HCT116 (cell line): Measurements from ENCODE around the gene GNA15. TPM values are rescaled to one million over a fixed set of nuclear protein-coding genes. Genes with fewer than 3 reads are reported as not detected.

Experiments
- ATAC-seq: fragments of 200-7000 bp; cut with Tn5 transposase; 2 replicates; pipeline ENCODE4 v1.9.1; 2020; ENCODE audit warnings: mild to moderate bottlenecking, moderate library complexity
- BruUV-seq: library from RNA; stranded (reverse); fragments of 400-500 nt; replicated peaks from 2 replicates; lab custom pipeline; 2021; lab: Mats Ljungman, UMichigan
- CTCF ChIA-PET: fragments of 300-600 bp; sonication (Branson Sonifier 250); formaldehyde crosslinking; loops from one replicate; lab custom pipeline; 2021; ENCODE audit warnings: antibody characterized with exemption; lab: Charles Lee
- POLR2A ChIA-PET: fragments of 300-600, 350-600 bp; sonication (Branson Sonifier 250); formaldehyde crosslinking; loops from one replicate; lab custom pipeline; 2021; ENCODE audit warnings: antibody characterized with exemption; lab: Charles Lee
- RAD21 ChIA-PET, 2 experiments: fragments of 300-600 bp; sonication (Branson Sonifier 250); formaldehyde crosslinking; loops; one replicate each; lab custom pipeline; 2023; ENCODE audit warnings: low total read pairs in 2 of 2; ENCODE audit not compliant: uncharacterized antibody in 2 of 2, unreplicated experiment in 2 of 2, low non-redundant PET in 1 of 2; lab: Charles Lee
- DNase-seq: peaks from one replicate; pipeline ENCODE4 v3.0.0-alpha.2; 2010; ENCODE audit warnings: low read depth, low spot score
- H2AFZ ChIP-seq: fragments of 200-600 bp; shearing (Covaris generic), sonication (generic); 2 replicates; pipeline ENCODE4 v1.6.1; 2017; ENCODE audit warnings: low read depth, mixed run types, mixed read lengths, antibody characterized with exemption, low read length; ENCODE audit not compliant: poor library complexity, severe bottlenecking
- H3K27ac ChIP-seq: 2 replicates; pipeline ENCODE4 v1.5.1; 2012; ENCODE audit warnings: low read depth, low read length
- H3K27me3 ChIP-seq: fragments of 200-600 bp; sonication (generic); 2 replicates; pipeline ENCODE4 v1.6.1; 2016; ENCODE audit warnings: mixed run types, low read length, mixed read lengths; ENCODE audit not compliant: insufficient read depth
- H3K36me3 ChIP-seq, 2 experiments: fragments of 200-500 bp in 1 of 2; fragments of 200-600 bp in 1 of 2; sonication (Bioruptor generic) in 1 of 2; sonication (generic) in 1 of 2; 2 replicates each; pipeline versions ENCODE4 v1.5.1 to v1.6.1; 2014 to 2016; ENCODE audit warnings: low read length in 2 of 2, inconsistent platforms in 1 of 2, mixed read lengths in 1 of 2, mixed run types in 1 of 2; ENCODE audit not compliant: insufficient read depth in 2 of 2, control insufficient read depth in 1 of 2
- H3K4me1 ChIP-seq, 2 experiments: fragments of 200-600 bp in 1 of 2; sonication (generic) in 1 of 2; 2 replicates each; pipeline versions ENCODE4 v1.5.1 to v1.6.1; 2012 to 2017; ENCODE audit warnings: low read length in 2 of 2, inconsistent platforms in 1 of 2, mild to moderate bottlenecking in 1 of 2, mixed read lengths in 1 of 2, mixed run types in 1 of 2, moderate library complexity in 1 of 2; ENCODE audit not compliant: insufficient read depth in 2 of 2, control insufficient read depth in 1 of 2
- H3K4me2 ChIP-seq: fragments of 200-600 bp; sonication (generic); 2 replicates; pipeline ENCODE4 v1.6.1; 2017; ENCODE audit warnings: mixed run types, low read length, mixed read lengths
- H3K4me3 ChIP-seq, 2 experiments: fragments of 200-600 bp in 1 of 2; sonication (generic) in 1 of 2; replicated peaks in 1 of 2; 2 replicates each; pipeline ENCODE4 v1.5.1; 2011 to 2016; ENCODE audit warnings: low read length in 2 of 2, control low read depth in 1 of 2, low read depth in 1 of 2, mild to moderate bottlenecking in 1 of 2, mixed read lengths in 1 of 2, mixed run types in 1 of 2
- H3K79me2 ChIP-seq: fragments of 200-600 bp; sonication (generic); 2 replicates; pipeline ENCODE4 v1.6.1; 2017; ENCODE audit warnings: mild to moderate bottlenecking, mixed run types, low read length, moderate library complexity, mixed read lengths; ENCODE audit not compliant: insufficient read depth
- H3K9ac ChIP-seq: fragments of 200-600 bp; sonication (generic); 2 replicates; pipeline ENCODE4 v1.6.1; 2016; ENCODE audit warnings: low read length, mixed read lengths
- H3K9me2 ChIP-seq: fragments of 200-600 bp; sonication (generic), shearing (Covaris generic); 2 replicates; pipeline ENCODE4 v1.6.1; 2017; ENCODE audit warnings: mixed run types, mild to moderate bottlenecking, moderate library complexity; ENCODE audit not compliant: insufficient read depth
- H3K9me3 ChIP-seq, 2 experiments: fragments of 200-500 bp in 1 of 2; fragments of 200-600 bp in 1 of 2; sonication (Bioruptor generic) in 1 of 2; sonication (generic) in 1 of 2; 2 replicates each; pipeline ENCODE4 v1.6.1; 2014 to 2017; ENCODE audit warnings: low read length in 2 of 2, mixed read lengths in 2 of 2, inconsistent platforms in 1 of 2, low read depth in 1 of 2, mild to moderate bottlenecking in 1 of 2, mixed run types in 1 of 2, moderate library complexity in 1 of 2; ENCODE audit not compliant: control insufficient read depth in 1 of 2, insufficient read depth in 1 of 2
- H4K20me1 ChIP-seq: fragments of 200-600 bp; sonication (generic), shearing (Covaris generic); 2 replicates; pipeline ENCODE4 v1.6.1; 2017; ENCODE audit warnings: mixed run types, mild to moderate bottlenecking, moderate library complexity; ENCODE audit not compliant: insufficient read depth
- CBX3 ChIP-seq: IDR thresholded peaks from 2 replicates; pipeline ENCODE4 v1.6.1; 2012; ENCODE audit warnings: low read depth
- EGR1 ChIP-seq: IDR thresholded peaks from 2 replicates; pipeline ENCODE4 v1.6.1; 2012; ENCODE audit warnings: low read depth
- EZH2 ChIP-seq: fragments of 200-600 bp; sonication (generic); IDR thresholded peaks from 2 replicates; pipeline ENCODE4 v1.6.1; 2017; ENCODE audit warnings: antibody characterized with exemption, mixed run types
- EZH2phosphoT487 ChIP-seq: fragments of 200-600 bp; IDR thresholded peaks from 2 replicates; pipeline ENCODE4 v1.6.1; 2018; ENCODE audit warnings: antibody characterized with exemption, borderline replicate concordance
- FOSL1 ChIP-seq: IDR thresholded peaks from 2 replicates; pipeline ENCODE4 v1.6.1; 2012; ENCODE audit warnings: low read depth
- POLR2A ChIP-seq: IDR thresholded peaks from 2 replicates; pipeline ENCODE4 v1.7.0; 2011; ENCODE audit warnings: borderline replicate concordance; ENCODE audit not compliant: insufficient read depth, insufficient read length; ENCODE audit errors: extremely low read depth
- SP1 ChIP-seq: IDR thresholded peaks from 2 replicates; pipeline ENCODE4 v1.6.1; 2012; ENCODE audit warnings: low read depth
- SRF ChIP-seq: IDR thresholded peaks from 2 replicates; pipeline ENCODE4 v1.6.1; 2012; ENCODE audit warnings: low read depth
- TCF7L2 ChIP-seq: IDR thresholded peaks from 2 replicates; pipeline ENCODE4 v1.7.0; 2011; ENCODE audit warnings: borderline replicate concordance, inconsistent platforms; ENCODE audit not compliant: insufficient read depth, insufficient read length; ENCODE audit errors: extremely low read depth
- YY1 ChIP-seq: IDR thresholded peaks from 2 replicates; pipeline ENCODE4 v1.6.1; 2011; ENCODE audit warnings: low read length, low read depth, moderate library complexity, mild to moderate bottlenecking; ENCODE audit not compliant: insufficient replicate concordance; ENCODE audit errors: extremely low read depth
- ZFX ChIP-seq: fragments of 450-650 bp; IDR thresholded peaks from 2 replicates; pipeline ENCODE4 v1.6.1; 2017
- intact Hi-C: fragments of 100-400 bp; cut with micrococcal nuclease; formaldehyde crosslinking; loops from 2 replicates; pipeline ENCODE4 v1.10.0; 2022
- total RNA-seq: library from RNA; stranded (reverse); gene quantifications from one replicate; pipeline ENCODE4 v1.2.1, GENCODE V29; 2021; ENCODE audit not compliant: unreplicated experiment
- TF ChIP-seq, protein P1 (sequence below): IDR thresholded peaks from 2 replicates; pipeline ENCODE4 v1.6.1; 2012
- TF ChIP-seq, protein P2 (sequence below), 3 experiments: fragments of 200-600 bp in 1 of 3; sonication (generic) in 1 of 3; IDR thresholded peaks in 2 of 3; conservative IDR thresholded peaks in 1 of 3; 2 replicates each; pipeline ENCODE4 v1.5.1; 2012 to 2017; ENCODE audit warnings: low read depth in 2 of 3, low read length in 2 of 3, antibody characterized with exemption in 1 of 3, borderline replicate concordance in 1 of 3, control low read depth in 1 of 3, mild to moderate bottlenecking in 1 of 3, mixed read lengths in 1 of 3, mixed run types in 1 of 3, moderate library complexity in 1 of 3; ENCODE audit not compliant: insufficient read depth in 1 of 3

GNA15 gene
- total RNA-seq, 1 experiment from 2014 or later = 1.5 TPM

DNA sequence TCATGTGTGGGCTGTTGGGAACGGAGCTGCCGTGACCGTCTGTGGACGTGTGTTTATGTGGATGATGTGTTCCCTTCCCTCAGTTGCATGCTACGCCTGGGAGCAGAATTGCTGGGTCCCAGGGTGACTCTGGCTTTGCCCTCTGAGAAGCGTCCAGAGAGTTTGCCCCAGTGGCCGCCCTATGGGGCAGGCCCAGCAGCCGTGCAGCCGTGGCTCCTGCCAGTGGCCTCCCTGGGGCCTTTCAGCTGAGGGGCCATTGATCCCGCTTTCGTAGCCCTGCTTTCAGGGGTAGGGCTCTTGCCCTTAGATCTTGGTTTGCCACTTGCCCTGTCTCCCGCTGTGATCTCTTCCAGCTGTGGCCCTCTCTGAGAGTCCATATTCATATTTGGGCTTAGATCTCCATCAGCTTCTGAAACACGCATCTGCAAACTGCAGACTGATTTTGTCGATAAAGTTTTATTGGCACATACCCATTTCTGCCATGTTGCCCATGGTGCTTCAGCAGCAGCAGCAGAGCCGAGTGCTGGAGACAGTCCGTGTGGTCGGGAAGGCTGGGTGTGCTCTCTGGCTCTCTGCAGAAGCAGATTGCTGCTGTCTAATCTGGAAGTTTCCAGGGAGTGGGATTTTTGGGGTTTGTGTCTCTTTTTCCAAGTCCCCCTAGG is 24.1 kb upstream of the GNA15 start:
- no TSS peak for BruUV-seq
- intact Hi-C loops = no loop called here
- Histone ChIP-seq H3K27me3 (no peaks in the 10 kb centered on the region), H3K27ac (no peak overlapping the region), H3K9me2 (no peaks in the 10 kb centered on the region), H2AFZ (no peak overlapping the region), H3K79me2 (peaks cover 54% of the 10 kb centered on the region), H3K4me3 (no peak overlapping the region), H3K4me2 (no peak overlapping the region), H3K36me3 (no peaks in the 10 kb centered on the region; a peak in 1 of 4 replicates), H3K4me1 (peaks cover 0 to 3% of the 10 kb centered on the region in 2 experiments; a peak in 2 of 4 replicates), H3K9me3 (no peaks in the 10 kb centered on the region), H3K9ac (no peak overlapping the region), H4K20me1 (no peaks in the 10 kb centered on the region)
- no peak for TF ChIP-seq ZFX
- TF ChIP-seq SP1 = no peak
- TF ChIP-seq FOSL1 = no peak
- TF ChIP-seq, protein P1, sequence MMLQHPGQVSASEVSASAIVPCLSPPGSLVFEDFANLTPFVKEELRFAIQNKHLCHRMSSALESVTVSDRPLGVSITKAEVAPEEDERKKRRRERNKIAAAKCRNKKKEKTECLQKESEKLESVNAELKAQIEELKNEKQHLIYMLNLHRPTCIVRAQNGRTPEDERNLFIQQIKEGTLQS = no peak
- TF ChIP-seq, protein P2, sequence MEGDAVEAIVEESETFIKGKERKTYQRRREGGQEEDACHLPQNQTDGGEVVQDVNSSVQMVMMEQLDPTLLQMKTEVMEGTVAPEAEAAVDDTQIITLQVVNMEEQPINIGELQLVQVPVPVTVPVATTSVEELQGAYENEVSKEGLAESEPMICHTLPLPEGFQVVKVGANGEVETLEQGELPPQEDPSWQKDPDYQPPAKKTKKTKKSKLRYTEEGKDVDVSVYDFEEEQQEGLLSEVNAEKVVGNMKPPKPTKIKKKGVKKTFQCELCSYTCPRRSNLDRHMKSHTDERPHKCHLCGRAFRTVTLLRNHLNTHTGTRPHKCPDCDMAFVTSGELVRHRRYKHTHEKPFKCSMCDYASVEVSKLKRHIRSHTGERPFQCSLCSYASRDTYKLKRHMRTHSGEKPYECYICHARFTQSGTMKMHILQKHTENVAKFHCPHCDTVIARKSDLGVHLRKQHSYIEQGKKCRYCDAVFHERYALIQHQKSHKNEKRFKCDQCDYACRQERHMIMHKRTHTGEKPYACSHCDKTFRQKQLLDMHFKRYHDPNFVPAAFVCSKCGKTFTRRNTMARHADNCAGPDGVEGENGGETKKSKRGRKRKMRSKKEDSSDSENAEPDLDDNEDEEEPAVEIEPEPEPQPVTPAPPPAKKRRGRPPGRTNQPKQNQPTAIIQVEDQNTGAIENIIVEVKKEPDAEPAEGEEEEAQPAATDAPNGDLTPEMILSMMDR (IDR thresholded peaks at IDR 0.05 in 2 of 3, conservative IDR thresholded peaks at IDR 0.05 in 1 of 3; ENCODE audit: borderline replicate concordance in 1 of 3, insufficient read depth in 1 of 3, low read depth in 2 of 3, low read length in 2 of 3) = no peak
- no peak for TF ChIP-seq EZH2phosphoT487
- TF ChIP-seq SRF = no peak
- TF ChIP-seq YY1 = no peak
- no peak for TF ChIP-seq CBX3
- no peak for TF ChIP-seq TCF7L2
- no peak for TF ChIP-seq POLR2A
- TF ChIP-seq EZH2 = no peak
- no peak for TF ChIP-seq EGR1
- RAD21 ChIA-PET = no interaction called here
- POLR2A ChIA-PET = no interaction called here
- CTCF ChIA-PET = no interaction called here
- no peak for ATAC-seq
- no peak for DNase-seq
